AG10803 (cell line): ENCODE results near the gene TARS2.

Source experiments
- DNase-seq: peaks from one replicate; pipeline ENCODE4 v3.0.0; 2010; ENCODE audit warnings: low read depth
- H3K4me3 ChIP-seq: 2 replicates; pipeline ENCODE4 v1.5.1; 2011; ENCODE audit warnings: mild to moderate bottlenecking, low read length, control low read depth
- TF ChIP-seq, protein P1 (sequence below): conservative IDR thresholded peaks from 2 replicates; pipeline ENCODE4 v1.5.1; 2011; ENCODE audit warnings: mild to moderate bottlenecking, low read length, control low read depth, inconsistent platforms

TARS2 gene

DNA sequence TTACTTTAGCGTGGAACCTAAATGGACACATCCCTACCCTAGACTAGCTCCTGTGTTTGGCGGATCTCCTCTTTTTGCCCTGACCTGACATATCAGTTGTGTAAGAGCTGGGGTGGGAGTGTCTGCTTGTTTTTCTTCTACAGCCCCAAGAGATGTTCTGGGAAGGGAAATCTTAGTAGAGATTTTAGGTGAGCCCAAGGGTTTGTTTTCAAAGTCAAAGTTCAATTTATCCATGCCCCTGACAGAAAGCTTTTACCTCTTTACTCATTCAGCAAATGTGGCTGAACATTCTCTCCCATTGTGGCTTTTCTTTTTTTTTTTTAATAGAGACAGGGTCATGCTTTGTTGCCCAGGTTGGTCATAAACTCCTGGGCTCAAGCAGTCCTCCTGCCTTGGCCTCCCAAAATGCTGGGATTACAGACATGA lies 7.3 kb upstream of the TARS2 start:
- no peak overlapping the region for H3K4me3 ChIP-seq
- TF ChIP-seq, protein P1, sequence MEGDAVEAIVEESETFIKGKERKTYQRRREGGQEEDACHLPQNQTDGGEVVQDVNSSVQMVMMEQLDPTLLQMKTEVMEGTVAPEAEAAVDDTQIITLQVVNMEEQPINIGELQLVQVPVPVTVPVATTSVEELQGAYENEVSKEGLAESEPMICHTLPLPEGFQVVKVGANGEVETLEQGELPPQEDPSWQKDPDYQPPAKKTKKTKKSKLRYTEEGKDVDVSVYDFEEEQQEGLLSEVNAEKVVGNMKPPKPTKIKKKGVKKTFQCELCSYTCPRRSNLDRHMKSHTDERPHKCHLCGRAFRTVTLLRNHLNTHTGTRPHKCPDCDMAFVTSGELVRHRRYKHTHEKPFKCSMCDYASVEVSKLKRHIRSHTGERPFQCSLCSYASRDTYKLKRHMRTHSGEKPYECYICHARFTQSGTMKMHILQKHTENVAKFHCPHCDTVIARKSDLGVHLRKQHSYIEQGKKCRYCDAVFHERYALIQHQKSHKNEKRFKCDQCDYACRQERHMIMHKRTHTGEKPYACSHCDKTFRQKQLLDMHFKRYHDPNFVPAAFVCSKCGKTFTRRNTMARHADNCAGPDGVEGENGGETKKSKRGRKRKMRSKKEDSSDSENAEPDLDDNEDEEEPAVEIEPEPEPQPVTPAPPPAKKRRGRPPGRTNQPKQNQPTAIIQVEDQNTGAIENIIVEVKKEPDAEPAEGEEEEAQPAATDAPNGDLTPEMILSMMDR: no peak
- DNase-seq: no peak

DNA sequence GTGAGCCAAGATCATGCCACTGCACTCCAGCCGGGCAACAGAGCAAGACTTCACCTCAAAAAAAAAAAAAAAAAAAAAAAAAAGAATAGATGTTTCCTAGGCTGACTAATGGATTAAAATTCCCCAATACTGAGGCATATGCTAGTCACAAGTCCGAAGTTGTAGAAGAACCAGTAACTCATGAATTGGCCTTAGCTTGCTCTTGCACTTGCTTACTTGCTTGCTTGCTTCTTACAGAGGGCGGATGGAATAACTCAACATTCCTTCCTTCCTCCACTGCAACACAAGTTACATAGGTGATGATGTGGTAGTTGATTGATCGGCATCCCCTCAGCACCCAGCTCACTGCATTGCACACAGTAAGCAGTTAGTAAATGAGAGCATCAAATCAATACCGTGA lies 2.8 kb upstream of the TARS2 start:
- no peak overlapping the region for H3K4me3 ChIP-seq
- TF ChIP-seq, protein P1: no peak
- peak; percentile 70 for DNase-seq

DNA sequence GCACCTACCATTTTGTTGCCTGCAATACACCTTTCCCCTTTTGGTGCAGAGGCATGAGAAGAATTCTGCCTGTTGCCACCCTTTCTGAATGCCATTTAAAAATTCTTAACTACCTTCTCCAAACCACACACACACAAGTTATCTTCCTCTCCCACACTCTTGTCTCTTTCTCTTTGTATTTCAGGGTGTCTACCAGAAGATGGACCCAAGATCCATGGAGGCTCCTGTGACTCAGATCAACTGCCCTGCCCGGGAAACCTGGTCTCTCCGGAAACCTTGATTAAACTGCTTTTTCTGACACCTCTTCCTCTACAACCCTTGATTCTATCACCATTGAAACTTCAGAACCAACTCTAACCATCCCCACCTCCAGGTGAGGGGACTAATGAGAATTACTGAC lies 2.4 kb upstream of the TARS2 start:
- TF ChIP-seq, protein P1: peak; percentile 71
- H3K4me3 ChIP-seq: no peak overlapping the region
- peak; percentile 59 for DNase-seq

DNA sequence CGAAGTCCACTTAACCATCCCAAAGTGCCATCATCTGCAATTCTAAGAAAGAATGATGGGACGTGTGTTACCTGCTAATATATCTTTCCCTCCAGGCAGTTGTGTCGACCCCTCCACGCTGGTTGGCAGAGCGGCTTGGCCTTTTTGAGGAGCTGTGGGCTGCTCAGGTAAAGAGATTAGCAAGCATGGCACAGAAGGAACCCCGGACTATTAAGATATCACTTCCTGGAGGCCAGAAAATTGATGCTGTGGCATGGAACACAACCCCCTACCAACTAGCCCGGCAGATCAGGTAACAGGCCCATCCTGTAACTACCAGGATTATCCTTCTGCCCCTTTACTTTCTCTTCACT lies 520 bp downstream of the TARS2 start:
- no peak for DNase-seq
- TF ChIP-seq, protein P1: no peak
- peak overlapping the region; percentile 94 for H3K4me3 ChIP-seq

DNA sequence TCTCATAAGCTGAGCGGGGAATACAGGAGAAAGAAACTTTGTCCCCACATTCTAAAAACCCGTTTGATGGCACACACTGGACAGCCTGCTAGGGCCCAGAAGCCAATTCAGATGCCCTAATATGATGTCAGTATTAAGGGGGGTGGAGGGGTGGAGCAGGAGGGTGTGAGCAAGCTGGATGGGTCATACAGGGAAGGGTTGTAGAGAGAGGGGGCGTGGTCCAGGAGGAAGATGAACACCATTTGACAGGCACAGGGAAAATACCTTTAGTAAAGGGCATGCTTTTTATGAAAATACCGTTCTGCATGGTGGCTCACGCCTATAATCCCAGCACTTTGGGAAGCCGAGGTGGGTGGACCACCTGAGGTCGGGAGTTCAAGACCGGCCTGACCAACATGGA lies 6.0 kb downstream of the TARS2 start:
- TF ChIP-seq, protein P1: no peak
- H3K4me3 ChIP-seq: no peak overlapping the region
- DNase-seq: no peak

DNA sequence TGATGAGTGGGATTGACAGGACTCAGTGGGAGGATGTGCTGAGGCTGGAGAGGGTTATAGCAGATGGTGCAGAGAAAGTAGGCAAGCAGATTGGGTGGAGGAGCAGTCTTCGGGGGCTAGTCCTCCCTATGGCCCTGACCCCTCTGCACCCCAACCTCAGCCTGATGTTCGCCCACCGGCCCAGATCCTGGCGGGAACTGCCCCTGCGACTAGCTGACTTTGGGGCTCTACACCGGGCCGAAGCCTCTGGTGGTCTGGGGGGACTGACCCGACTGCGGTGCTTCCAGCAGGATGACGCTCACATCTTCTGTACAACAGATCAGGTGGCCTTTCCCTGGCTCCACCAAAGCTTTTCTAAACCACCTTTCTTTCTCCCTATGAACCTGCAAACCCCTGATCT lies 11.1 kb downstream of the TARS2 start:
- TF ChIP-seq, protein P1: no peak
- DNase-seq: no peak
- H3K4me3 ChIP-seq: no peak overlapping the region

DNA sequence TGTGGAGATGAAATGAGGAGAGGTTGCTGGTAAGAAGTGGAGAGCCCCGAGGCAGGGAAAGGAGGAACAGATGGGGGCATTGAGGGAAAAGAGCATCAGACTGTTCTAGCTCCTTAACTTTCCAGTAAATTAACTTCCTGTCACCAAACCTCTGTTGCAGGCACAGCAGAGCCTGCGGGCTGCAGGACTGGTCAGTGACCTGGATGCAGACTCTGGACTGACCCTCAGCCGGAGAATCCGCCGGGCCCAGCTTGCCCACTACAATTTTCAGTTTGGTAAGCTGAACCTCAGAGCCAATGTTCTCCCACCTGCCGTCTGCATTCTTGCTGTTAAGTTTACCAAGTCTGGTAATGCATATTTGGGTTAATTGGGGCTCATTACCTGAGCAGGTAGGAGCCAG lies 18.2 kb downstream of the TARS2 start:
- no peak for DNase-seq
- no peak overlapping the region for H3K4me3 ChIP-seq
- TF ChIP-seq, protein P1: no peak
